Suprapubic skin (tissue), 3 donors: ENCODE data around the gene RUNX2.

ENCODE experiments used
- POLR2A ChIP-seq, 2 donors: fragments of 450-650 bp; IDR thresholded peaks; one replicate each; pipeline ENCODE4 v1.6.1; 2017; ENCODE audit warnings: antibody characterized with exemption in 2 of 2, mild to moderate bottlenecking in 2 of 2, moderate library complexity in 2 of 2
- TF ChIP-seq, protein P1 (sequence below), 2 donors: fragments of 200-600 bp in 1 of 2; fragments of 450-650 bp in 1 of 2; sonication (generic) in 1 of 2; IDR thresholded peaks; one replicate each; pipeline ENCODE4 v1.5.1; 2016 to 2019; ENCODE audit warnings: antibody characterized with exemption in 2 of 2, mild to moderate bottlenecking in 1 of 2, moderate library complexity in 1 of 2

DNA sequence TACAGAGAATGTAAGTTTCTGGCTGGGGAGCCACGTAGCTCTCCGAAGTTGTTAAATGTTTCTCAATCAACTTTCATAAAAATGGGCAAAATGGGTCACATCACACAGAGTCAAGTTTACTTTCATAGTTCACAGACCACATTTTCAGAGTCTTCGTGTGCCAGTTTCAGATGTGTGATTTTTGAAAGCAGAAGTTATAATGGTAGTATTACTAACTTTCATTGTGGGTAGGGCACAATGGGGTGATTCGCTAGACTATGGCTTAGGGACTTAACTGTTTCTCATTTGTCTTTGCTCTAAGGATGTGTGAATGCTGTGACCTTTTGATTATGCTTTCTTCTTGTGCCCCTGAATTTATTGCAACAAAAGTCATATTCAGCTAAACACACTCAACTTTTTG, 158.6 kb downstream of the RUNX2 start:
- TF ChIP-seq, protein P1, sequence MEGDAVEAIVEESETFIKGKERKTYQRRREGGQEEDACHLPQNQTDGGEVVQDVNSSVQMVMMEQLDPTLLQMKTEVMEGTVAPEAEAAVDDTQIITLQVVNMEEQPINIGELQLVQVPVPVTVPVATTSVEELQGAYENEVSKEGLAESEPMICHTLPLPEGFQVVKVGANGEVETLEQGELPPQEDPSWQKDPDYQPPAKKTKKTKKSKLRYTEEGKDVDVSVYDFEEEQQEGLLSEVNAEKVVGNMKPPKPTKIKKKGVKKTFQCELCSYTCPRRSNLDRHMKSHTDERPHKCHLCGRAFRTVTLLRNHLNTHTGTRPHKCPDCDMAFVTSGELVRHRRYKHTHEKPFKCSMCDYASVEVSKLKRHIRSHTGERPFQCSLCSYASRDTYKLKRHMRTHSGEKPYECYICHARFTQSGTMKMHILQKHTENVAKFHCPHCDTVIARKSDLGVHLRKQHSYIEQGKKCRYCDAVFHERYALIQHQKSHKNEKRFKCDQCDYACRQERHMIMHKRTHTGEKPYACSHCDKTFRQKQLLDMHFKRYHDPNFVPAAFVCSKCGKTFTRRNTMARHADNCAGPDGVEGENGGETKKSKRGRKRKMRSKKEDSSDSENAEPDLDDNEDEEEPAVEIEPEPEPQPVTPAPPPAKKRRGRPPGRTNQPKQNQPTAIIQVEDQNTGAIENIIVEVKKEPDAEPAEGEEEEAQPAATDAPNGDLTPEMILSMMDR (IDR thresholded peaks at IDR 0.05): no peak
- no peak for TF ChIP-seq POLR2A (IDR thresholded peaks at IDR 0.05)
